HCT116 (cell line): Measurements from ENCODE around the gene CRISPLD2. TPM values are rescaled to one million over a fixed set of nuclear protein-coding genes. Genes with fewer than 3 reads are reported as not detected.

Experiments
- ATAC-seq: fragments of 200-7000 bp; cut with Tn5 transposase; 2 replicates; pipeline ENCODE4 v1.9.1; 2020; ENCODE audit warnings: mild to moderate bottlenecking, moderate library complexity
- BruUV-seq: library from RNA; stranded (reverse); fragments of 400-500 nt; replicated peaks from 2 replicates; lab custom pipeline; 2021; lab: Mats Ljungman, UMichigan
- CTCF ChIA-PET: fragments of 300-600 bp; sonication (Branson Sonifier 250); formaldehyde crosslinking; loops from one replicate; lab custom pipeline; 2021; ENCODE audit warnings: antibody characterized with exemption; lab: Charles Lee
- POLR2A ChIA-PET: fragments of 300-600, 350-600 bp; sonication (Branson Sonifier 250); formaldehyde crosslinking; loops from one replicate; lab custom pipeline; 2021; ENCODE audit warnings: antibody characterized with exemption; lab: Charles Lee
- RAD21 ChIA-PET, 2 experiments: fragments of 300-600 bp; sonication (Branson Sonifier 250); formaldehyde crosslinking; loops; one replicate each; lab custom pipeline; 2023; ENCODE audit warnings: low total read pairs in 2 of 2; ENCODE audit not compliant: uncharacterized antibody in 2 of 2, unreplicated experiment in 2 of 2, low non-redundant PET in 1 of 2; lab: Charles Lee
- DNase-seq: peaks from one replicate; pipeline ENCODE4 v3.0.0-alpha.2; 2010; ENCODE audit warnings: low read depth, low spot score
- H2AFZ ChIP-seq: fragments of 200-600 bp; shearing (Covaris generic), sonication (generic); 2 replicates; pipeline ENCODE4 v1.6.1; 2017; ENCODE audit warnings: low read depth, mixed run types, mixed read lengths, antibody characterized with exemption, low read length; ENCODE audit not compliant: poor library complexity, severe bottlenecking
- H3K27ac ChIP-seq: 2 replicates; pipeline ENCODE4 v1.5.1; 2012; ENCODE audit warnings: low read depth, low read length
- H3K27me3 ChIP-seq: fragments of 200-600 bp; sonication (generic); 2 replicates; pipeline ENCODE4 v1.6.1; 2016; ENCODE audit warnings: mixed run types, low read length, mixed read lengths; ENCODE audit not compliant: insufficient read depth
- H3K36me3 ChIP-seq, 2 experiments: fragments of 200-500 bp in 1 of 2; fragments of 200-600 bp in 1 of 2; sonication (Bioruptor generic) in 1 of 2; sonication (generic) in 1 of 2; 2 replicates each; pipeline versions ENCODE4 v1.5.1 to v1.6.1; 2014 to 2016; ENCODE audit warnings: low read length in 2 of 2, inconsistent platforms in 1 of 2, mixed read lengths in 1 of 2, mixed run types in 1 of 2; ENCODE audit not compliant: insufficient read depth in 2 of 2, control insufficient read depth in 1 of 2
- H3K4me1 ChIP-seq, 2 experiments: fragments of 200-600 bp in 1 of 2; sonication (generic) in 1 of 2; 2 replicates each; pipeline versions ENCODE4 v1.5.1 to v1.6.1; 2012 to 2017; ENCODE audit warnings: low read length in 2 of 2, inconsistent platforms in 1 of 2, mild to moderate bottlenecking in 1 of 2, mixed read lengths in 1 of 2, mixed run types in 1 of 2, moderate library complexity in 1 of 2; ENCODE audit not compliant: insufficient read depth in 2 of 2, control insufficient read depth in 1 of 2
- H3K4me2 ChIP-seq: fragments of 200-600 bp; sonication (generic); 2 replicates; pipeline ENCODE4 v1.6.1; 2017; ENCODE audit warnings: mixed run types, low read length, mixed read lengths
- H3K4me3 ChIP-seq, 2 experiments: fragments of 200-600 bp in 1 of 2; sonication (generic) in 1 of 2; replicated peaks in 1 of 2; 2 replicates each; pipeline ENCODE4 v1.5.1; 2011 to 2016; ENCODE audit warnings: low read length in 2 of 2, control low read depth in 1 of 2, low read depth in 1 of 2, mild to moderate bottlenecking in 1 of 2, mixed read lengths in 1 of 2, mixed run types in 1 of 2
- H3K79me2 ChIP-seq: fragments of 200-600 bp; sonication (generic); 2 replicates; pipeline ENCODE4 v1.6.1; 2017; ENCODE audit warnings: mild to moderate bottlenecking, mixed run types, low read length, moderate library complexity, mixed read lengths; ENCODE audit not compliant: insufficient read depth
- H3K9ac ChIP-seq: fragments of 200-600 bp; sonication (generic); 2 replicates; pipeline ENCODE4 v1.6.1; 2016; ENCODE audit warnings: low read length, mixed read lengths
- H3K9me2 ChIP-seq: fragments of 200-600 bp; sonication (generic), shearing (Covaris generic); 2 replicates; pipeline ENCODE4 v1.6.1; 2017; ENCODE audit warnings: mixed run types, mild to moderate bottlenecking, moderate library complexity; ENCODE audit not compliant: insufficient read depth
- H3K9me3 ChIP-seq, 2 experiments: fragments of 200-500 bp in 1 of 2; fragments of 200-600 bp in 1 of 2; sonication (Bioruptor generic) in 1 of 2; sonication (generic) in 1 of 2; 2 replicates each; pipeline ENCODE4 v1.6.1; 2014 to 2017; ENCODE audit warnings: low read length in 2 of 2, mixed read lengths in 2 of 2, inconsistent platforms in 1 of 2, low read depth in 1 of 2, mild to moderate bottlenecking in 1 of 2, mixed run types in 1 of 2, moderate library complexity in 1 of 2; ENCODE audit not compliant: control insufficient read depth in 1 of 2, insufficient read depth in 1 of 2
- H4K20me1 ChIP-seq: fragments of 200-600 bp; sonication (generic), shearing (Covaris generic); 2 replicates; pipeline ENCODE4 v1.6.1; 2017; ENCODE audit warnings: mixed run types, mild to moderate bottlenecking, moderate library complexity; ENCODE audit not compliant: insufficient read depth
- CTCF ChIP-seq, 3 experiments: fragments of 200-600 bp in 1 of 3; sonication (generic) in 1 of 3; IDR thresholded peaks in 2 of 3; conservative IDR thresholded peaks in 1 of 3; 2 replicates each; pipeline ENCODE4 v1.5.1; 2012 to 2017; ENCODE audit warnings: low read depth in 2 of 3, low read length in 2 of 3, antibody characterized with exemption in 1 of 3, borderline replicate concordance in 1 of 3, control low read depth in 1 of 3, mild to moderate bottlenecking in 1 of 3, mixed read lengths in 1 of 3, mixed run types in 1 of 3, moderate library complexity in 1 of 3; ENCODE audit not compliant: insufficient read depth in 1 of 3
- REST ChIP-seq: IDR thresholded peaks from 2 replicates; pipeline ENCODE4 v1.6.1; 2012; ENCODE audit warnings: low read depth
- TCF7L2 ChIP-seq: IDR thresholded peaks from 2 replicates; pipeline ENCODE4 v1.7.0; 2011; ENCODE audit warnings: borderline replicate concordance, inconsistent platforms; ENCODE audit not compliant: insufficient read depth, insufficient read length; ENCODE audit errors: extremely low read depth
- intact Hi-C: fragments of 100-400 bp; cut with micrococcal nuclease; formaldehyde crosslinking; loops from 2 replicates; pipeline ENCODE4 v1.10.0; 2022
- total RNA-seq: library from RNA; stranded (reverse); gene quantifications from one replicate; pipeline ENCODE4 v1.2.1, GENCODE V29; 2021; ENCODE audit not compliant: unreplicated experiment

The CRISPLD2 gene
- total RNA-seq, 1 experiment from 2014 or later = 4.6 TPM

GRCh38 chr16:84953190-84953746 lies 133.5 kb downstream of the CRISPLD2 start:
- ATAC-seq (no peak), DNase-seq (no peak)
- H3K9me3 ChIP-seq = no peaks in the 10 kb centered on the region
- H4K20me1 ChIP-seq = no peaks in the 10 kb centered on the region
- ChIA-PET POLR2A (interaction anchor here (1.5 kb wide), 1 partner anchor 200 kb away, joined by 3 read pairs; no protein-coding TSS in a partner anchor), RAD21 (interaction anchor here (1.4 to 2.1 kb wide), 2 partner anchors 28 kb away, joined by 4 to 7 read pairs; no protein-coding TSS in a partner anchor), CTCF (interaction anchor here (0.9 to 5.7 kb wide), 11 partner anchors 13 to 335 kb away, joined by 3 to 65 read pairs (median 11); no protein-coding TSS in a partner anchor)
- H3K4me2 ChIP-seq = no peak overlapping the region
- H3K27ac ChIP-seq = no peak overlapping the region
- no peak overlapping the region for H3K9ac ChIP-seq
- H2AFZ ChIP-seq = no peak overlapping the region
- no peaks in the 10 kb centered on the region for H3K36me3 ChIP-seq
- H3K27me3 ChIP-seq = no peaks in the 10 kb centered on the region
- peaks cover 0 to 3% of the 10 kb centered on the region in 2 experiments; a peak in 1 of 4 replicates for H3K4me1 ChIP-seq
- H3K4me3 ChIP-seq = no peak overlapping the region
- intact Hi-C loops = no loop called here
- no peaks in the 10 kb centered on the region for H3K9me2 ChIP-seq
- H3K79me2 ChIP-seq = no peaks in the 10 kb centered on the region
- no peak for TF ChIP-seq TCF7L2
- no peak for TF ChIP-seq CTCF (IDR thresholded peaks at IDR 0.05 in 2 of 3, conservative IDR thresholded peaks at IDR 0.05 in 1 of 3; ENCODE audit: borderline replicate concordance in 1 of 3, insufficient read depth in 1 of 3, low read depth in 2 of 3, low read length in 2 of 3)
- BruUV-seq = no TSS peak

- CTCF ChIA-PET = interaction anchor here (0.7 to 5.7 kb wide), 3 partner anchors 30 to 205 kb away, joined by 3 to 39 read pairs (median 3); no protein-coding TSS in a partner anchor
These were observed 135.6 kb downstream of the CRISPLD2 start for GRCh38 chr16:84955427-84955826.

More at GRCh38 chr16:84955427-84955826, 135.6 kb downstream of the CRISPLD2 start:
- Histone ChIP-seq H3K79me2 (no peaks in the 10 kb centered on the region), H3K27ac (no peak overlapping the region), H3K4me3 (no peak overlapping the region), H3K9me2 (no peaks in the 10 kb centered on the region), H3K4me1 (peaks cover 0 to 3% of the 10 kb centered on the region in 2 experiments; a peak in 1 of 4 replicates), H3K4me2 (no peak overlapping the region), H3K36me3 (no peaks in the 10 kb centered on the region), H4K20me1 (no peaks in the 10 kb centered on the region), H3K9ac (no peak overlapping the region), H2AFZ (no peak overlapping the region), H3K27me3 (no peaks in the 10 kb centered on the region), H3K9me3 (no peaks in the 10 kb centered on the region)
- ChIA-PET RAD21 (no interaction called here), POLR2A (no interaction called here)
- no peak for DNase-seq
- ATAC-seq = no peak
- intact Hi-C loops = no loop called here
- no TSS peak for BruUV-seq
- TF ChIP-seq REST = no peak
- no peak for TF ChIP-seq CTCF (IDR thresholded peaks at IDR 0.05 in 2 of 3, conservative IDR thresholded peaks at IDR 0.05 in 1 of 3; ENCODE audit: borderline replicate concordance in 1 of 3, insufficient read depth in 1 of 3, low read depth in 2 of 3, low read length in 2 of 3)
- TF ChIP-seq, all 23 proteins: peak for 0
